HepG2 (cell line): Measurements from ENCODE around the gene EWSR1. TPM values are rescaled to one million over a fixed set of nuclear protein-coding genes. Genes with fewer than 3 reads are reported as not detected.

Experiments
- ETS1 ChIP-seq: sonication (generic); formaldehyde crosslinking; IDR thresholded peaks from 2 replicates; pipeline ENCODE4 v1.4.0; 2020; ENCODE audit warnings: missing genetic modification reagents
- FOXC1 ChIP-seq: sonication (generic); formaldehyde crosslinking; IDR thresholded peaks from 2 replicates; pipeline ENCODE4 v1.8.0; 2022; ENCODE audit warnings: mild to moderate bottlenecking, missing genetic modification reagents, borderline replicate concordance
- HNRNPL ChIP-seq: fragments of 200-400 bp; formaldehyde crosslinking; IDR thresholded peaks from 2 replicates; pipeline ENCODE4 v1.6.1; 2017; ENCODE audit warnings: mild to moderate bottlenecking, low read depth, low read length
- ZBTB38 ChIP-seq: sonication (generic); formaldehyde crosslinking; IDR thresholded peaks from 2 replicates; pipeline ENCODE4 v1.5.1; 2020; ENCODE audit warnings: mild to moderate bottlenecking, missing genetic modification reagents
- ZEB1 ChIP-seq: IDR thresholded peaks from 2 replicates; pipeline ENCODE4 v1.6.1; 2012; ENCODE audit warnings: mild to moderate bottlenecking, low read depth, inconsistent platforms; ENCODE audit not compliant: insufficient replicate concordance
- ZNF18 ChIP-seq: sonication (generic); formaldehyde crosslinking; IDR thresholded peaks from 2 replicates; pipeline ENCODE4 v1.8.0; 2022; ENCODE audit warnings: mild to moderate bottlenecking, missing genetic modification reagents; ENCODE audit not compliant: insufficient replicate concordance
- ZNF205 ChIP-seq: IDR thresholded peaks from 2 replicates; pipeline ENCODE4 v1.6.1; 2018; ENCODE audit warnings: missing biosample characterization, missing genetic modification reagents
- ZNF414 ChIP-seq: sonication (generic); formaldehyde crosslinking; IDR thresholded peaks from 2 replicates; pipeline ENCODE4 v1.5.0; 2020; ENCODE audit warnings: missing genetic modification reagents
- ZNF546 ChIP-seq: sonication (generic); formaldehyde crosslinking; conservative IDR thresholded peaks from 2 replicates; pipeline ENCODE4 v1.8.1; 2023; ENCODE audit warnings: mild to moderate bottlenecking, missing genetic modification reagents
- ZNF75D ChIP-seq: sonication (generic); formaldehyde crosslinking; IDR thresholded peaks from 2 replicates; pipeline ENCODE4 v1.8.1; 2023; ENCODE audit warnings: missing genetic modification reagents, mild to moderate bottlenecking, borderline replicate concordance
- ZNF878 ChIP-seq: sonication (generic); formaldehyde crosslinking; IDR thresholded peaks from 2 replicates; pipeline ENCODE4 v1.8.1; 2023; ENCODE audit warnings: mild to moderate bottlenecking, missing genetic modification reagents, moderate library complexity
- polyA plus RNA-seq, 8 experiments: library from polyadenylated mRNA; depleted of rRNA in 3 of 8; stranded (reverse) in 7 of 8; unstranded in 1 of 8; fragments of >200 nt; fragmentation: Illumina TruSeq in 4 of 8; extraction: Trizol in 4 of 8; gene quantifications; 2 replicates each; pipeline versions ENCODE4 v1.2.1 to v1.2.3, GENCODE V29; 2011 to 2016; ENCODE audit warnings: low read depth in 4 of 8, missing spikeins in 1 of 8, mixed read lengths in 1 of 8; ENCODE audit not compliant: insufficient read depth in 1 of 8
- total RNA-seq, 5 experiments: library from RNA; depleted of rRNA; stranded (reverse); fragments of >200 nt; fragmentation: Illumina TruSeq; extraction: Trizol; gene quantifications; 2 replicates each; pipeline ENCODE4 v1.2.3, GENCODE V29; 2016; ENCODE audit warnings: low read depth in 1 of 5

EWSR1 gene
- total and polyA plus RNA-seq, 2 of the 13 experiments (the other 11 are each of a cell fraction or from before 2014, with no cell fraction given) = 211 to 326 TPM

GRCh38 chr22:29308148-29308790, 40.2 kb downstream of the EWSR1 start (continued):
- TF ChIP-seq ETS1 (CRISPR knock-in tag) = no peak
- no peak for TF ChIP-seq ZNF205 (CRISPR knock-in tag)
- TF ChIP-seq HNRNPL = peak; percentile 90
- TF ChIP-seq ZNF546 = no peak
- no peak for TF ChIP-seq ZNF75D (CRISPR knock-in tag)
- no peak for TF ChIP-seq ZNF414 (CRISPR knock-in tag)
- TF ChIP-seq ZBTB38 (CRISPR knock-in tag) = peak; percentile 78
- TF ChIP-seq ZNF878 (CRISPR knock-in tag) = no peak
- TF ChIP-seq ZEB1 = no peak
- TF ChIP-seq ZNF18 = no peak
- TF ChIP-seq FOXC1 (CRISPR knock-in tag) = no peak
- TF ChIP-seq, all 625 proteins: peak for 2
